Inflammatory macrophage treated with lipopolysaccharide for 4 hours (primary cell): ENCODE measurements around the gene EFHD1.
"Not testable (repeated sequence)": the region's sequence is repeated elsewhere in the genome, so short reads cannot be mapped to it uniquely, and the experiment has no call there.

Experiments
- DNase-seq: peaks from one replicate; pipeline ENCODE4 v3.0.0-alpha.2; 2020

EFHD1 gene

DNA sequence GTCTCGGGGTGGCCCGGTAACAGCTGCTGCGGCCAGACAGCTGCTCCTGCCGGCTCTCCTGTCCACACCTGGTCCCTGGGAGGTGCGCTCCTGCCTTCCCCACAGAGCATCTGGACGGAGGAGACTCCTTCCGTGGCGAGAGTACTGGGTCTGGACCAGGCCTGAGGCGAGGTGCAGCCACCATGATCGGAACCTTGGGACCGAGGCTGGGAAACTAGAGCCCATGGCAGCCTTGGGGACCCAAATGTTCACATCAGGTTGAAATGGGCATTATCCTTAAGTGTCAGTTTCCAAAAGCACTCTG is 64.4 kb downstream of the EFHD1 start:
- DNase-seq = peak; percentile 18

DNA sequence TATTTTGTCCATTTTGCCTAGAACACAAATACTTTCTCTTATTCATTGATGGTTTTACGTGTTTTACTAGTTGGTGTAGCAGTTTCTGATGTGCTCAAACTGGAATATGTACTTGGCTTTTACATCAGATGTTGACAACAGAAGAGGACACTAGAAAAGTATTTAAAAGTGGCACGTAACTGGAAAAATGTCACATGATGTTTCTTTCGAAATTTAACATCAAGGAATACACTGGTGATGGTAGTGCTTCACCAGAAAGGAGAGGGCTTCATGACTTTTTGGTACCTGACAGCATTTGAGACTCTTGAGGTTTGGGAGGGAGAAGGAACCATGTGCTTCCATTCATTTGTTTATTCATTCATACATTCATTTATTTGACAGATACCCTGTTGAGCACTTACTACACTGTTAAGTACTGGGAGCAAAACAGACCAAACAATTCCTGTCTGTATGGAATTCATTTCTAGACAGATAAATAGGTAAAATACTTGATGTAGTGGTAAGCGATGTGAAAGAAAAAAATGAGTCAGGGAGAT is 65.2 kb downstream of the EFHD1 start:
- peak; percentile 22 for DNase-seq

DNA sequence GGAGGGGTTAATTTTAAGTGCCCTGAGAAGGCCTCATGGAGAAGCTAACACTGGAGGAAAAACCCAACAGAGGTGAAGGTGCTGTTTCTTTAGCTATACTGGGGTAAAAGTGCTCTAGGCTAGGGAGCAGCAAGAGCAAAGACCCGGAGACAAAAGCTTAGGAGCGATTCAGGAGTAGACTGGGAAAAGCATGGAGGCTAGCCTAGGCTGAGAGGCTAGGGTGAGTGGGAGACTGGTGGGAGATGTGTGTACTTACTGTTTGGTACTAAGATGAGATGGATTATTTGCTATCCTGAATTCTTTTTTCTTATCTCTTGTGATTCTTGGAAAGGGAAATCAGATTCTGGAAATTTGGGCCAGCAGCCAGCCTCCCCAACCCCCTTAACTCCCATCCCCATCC is 65.7 kb downstream of the EFHD1 start:
- DNase-seq = no peak

DNA sequence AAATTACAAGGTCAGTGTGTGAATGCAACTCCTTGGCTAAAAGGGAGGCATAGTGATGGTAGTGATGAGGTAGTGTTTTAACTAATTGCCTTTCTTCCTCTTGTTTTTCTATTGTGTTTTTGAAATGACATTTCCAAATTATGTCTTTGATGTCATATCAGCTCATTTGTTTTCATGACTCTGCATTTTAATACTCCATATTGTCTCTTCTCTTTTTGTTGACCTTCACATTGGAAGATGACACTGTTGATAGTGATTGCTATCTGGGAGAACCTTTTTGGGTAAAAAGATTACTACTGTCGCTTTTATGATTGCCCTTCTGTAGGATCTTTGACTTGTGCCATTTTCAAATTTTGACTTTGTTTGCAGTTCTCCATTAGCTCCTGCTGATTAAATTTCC is 66.8 kb downstream of the EFHD1 start:
- no peak for DNase-seq

DNA sequence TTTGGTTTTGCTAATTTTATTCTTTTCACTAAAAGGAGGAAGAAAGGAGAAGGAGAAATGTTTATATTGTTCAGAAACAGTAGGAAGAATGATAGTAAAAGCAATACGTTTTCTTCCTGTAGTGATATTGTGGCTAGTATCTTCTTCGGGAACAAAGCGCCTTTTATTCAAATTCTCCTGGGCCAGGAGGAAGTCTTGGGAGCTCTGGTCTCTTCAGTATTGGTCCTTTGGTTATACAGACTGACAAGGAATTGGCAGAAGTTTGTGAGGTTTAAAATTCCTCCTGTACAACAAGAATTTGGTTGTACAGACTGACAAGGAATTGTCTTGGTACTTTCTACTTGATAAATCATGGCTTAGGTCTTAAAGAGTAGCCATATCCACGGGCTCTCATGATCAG is 73.7 kb downstream of the EFHD1 start:
- DNase-seq = no peak

DNA sequence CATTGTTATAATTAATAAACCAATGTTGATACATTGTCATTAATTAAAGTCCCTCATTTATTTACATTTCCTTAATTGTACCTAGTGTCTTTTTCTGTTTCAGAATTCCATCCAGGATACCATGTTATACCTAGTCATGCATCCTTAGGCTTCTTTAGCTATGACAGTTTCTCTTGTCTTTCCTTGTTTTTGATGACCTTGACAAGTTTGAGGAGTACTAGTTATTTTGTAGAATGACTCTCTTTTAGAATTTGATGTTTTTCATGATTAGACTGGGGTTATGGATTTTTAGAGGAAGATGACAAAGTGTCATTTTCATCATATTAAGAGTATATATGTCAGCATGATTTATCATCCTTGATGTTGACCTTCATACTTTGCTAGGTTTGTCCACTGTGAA is 80.1 kb downstream of the EFHD1 start:
- no peak for DNase-seq

DNA sequence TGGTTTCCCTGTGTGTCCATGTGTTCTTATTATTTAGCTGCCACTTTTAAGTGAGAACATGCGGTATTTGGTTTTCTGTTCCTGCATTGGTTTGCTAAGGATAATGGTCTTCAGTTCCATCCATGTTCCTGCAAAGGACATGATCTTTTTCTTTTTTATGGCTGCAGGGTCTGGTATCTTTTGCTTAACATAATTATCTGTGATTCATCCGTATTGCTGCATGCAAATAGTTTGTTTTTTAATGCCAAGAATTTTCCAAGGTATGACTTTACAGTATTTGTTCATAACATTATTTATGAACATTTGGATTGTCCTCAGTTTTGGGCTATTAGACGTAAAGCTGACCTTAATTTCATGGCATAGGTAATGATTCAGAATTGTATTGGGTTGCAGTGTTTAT is 81.6 kb downstream of the EFHD1 start:
- DNase-seq = no peak

DNA sequence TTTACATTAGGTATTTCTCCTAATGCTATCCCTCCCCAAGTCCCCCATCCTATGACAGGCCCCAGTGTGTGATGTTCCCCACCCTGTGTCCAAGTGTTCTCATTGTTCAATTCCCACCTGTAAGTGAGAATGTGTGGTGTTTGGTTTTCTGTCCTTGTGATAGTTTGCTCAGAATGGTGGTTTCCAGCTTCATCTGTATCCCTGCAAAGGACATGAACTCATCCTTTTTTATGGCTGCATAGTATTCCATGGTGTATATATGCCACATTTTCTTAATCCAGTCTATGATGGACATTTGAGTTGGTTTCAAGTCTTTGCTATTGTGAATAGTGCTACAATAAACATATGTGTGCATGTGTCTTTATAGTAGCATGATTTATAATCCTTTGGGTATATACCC is 86.7 kb downstream of the EFHD1 start:
- DNase-seq = not testable (repeated sequence)

DNA sequence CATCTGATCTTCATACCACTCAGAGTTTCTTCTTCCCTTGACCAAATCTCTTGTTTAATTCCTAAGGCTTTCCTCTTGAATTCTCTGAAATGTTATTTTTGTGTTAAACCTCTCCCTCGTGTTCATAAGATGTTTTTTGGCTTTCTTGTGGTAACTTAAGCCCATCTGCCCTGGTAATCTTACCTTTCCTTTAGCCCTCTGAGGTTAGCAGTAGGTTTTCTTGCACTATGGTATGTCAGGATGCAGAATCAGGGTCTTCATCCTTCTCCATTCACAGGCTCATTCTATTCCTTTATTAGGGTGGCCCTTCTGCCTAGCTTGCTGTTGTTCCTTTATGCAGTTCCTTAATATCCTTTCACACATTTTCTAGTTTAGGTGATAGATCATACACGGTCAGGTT is 87.9 kb downstream of the EFHD1 start:
- no peak for DNase-seq

DNA sequence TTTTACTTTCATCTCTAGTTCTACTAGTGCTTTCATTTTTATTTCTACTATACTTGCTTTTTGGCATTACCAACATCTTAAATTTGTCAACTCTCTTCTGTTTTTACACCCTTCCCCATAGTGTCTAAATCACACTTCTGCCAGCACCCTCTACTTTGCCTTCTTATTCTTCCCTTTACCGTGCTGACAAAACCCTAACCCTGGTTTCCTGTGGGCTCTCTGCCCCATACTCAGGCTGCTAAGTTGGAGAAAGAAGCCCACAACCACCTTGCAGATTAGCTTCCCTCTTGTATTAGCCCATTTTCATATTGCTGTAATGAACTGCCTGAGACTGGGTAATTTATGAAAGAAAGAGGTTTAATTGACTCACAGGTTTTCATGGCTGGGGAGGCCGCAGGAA is 88.5 kb downstream of the EFHD1 start:
- peak; percentile 6 for DNase-seq

DNA sequence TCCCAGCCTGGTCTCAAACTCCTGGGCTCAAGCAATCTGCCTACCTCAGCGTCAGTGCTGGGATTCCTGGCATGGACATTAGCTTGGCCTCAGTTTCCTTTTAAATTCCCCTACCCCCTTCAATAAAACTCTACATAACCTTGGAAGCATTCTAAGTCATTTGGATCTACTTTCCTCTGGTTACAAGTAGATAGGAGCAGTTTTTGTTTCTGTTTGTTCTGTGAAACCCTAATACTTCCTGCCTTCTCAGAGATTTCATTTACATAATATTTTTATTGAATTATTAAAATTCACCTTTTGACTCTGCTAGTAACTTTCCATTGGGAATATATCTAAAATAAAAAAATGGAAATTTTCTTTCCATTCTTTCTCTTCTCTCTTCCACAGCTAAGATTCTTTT is 89.6 kb downstream of the EFHD1 start:
- no peak for DNase-seq

DNA sequence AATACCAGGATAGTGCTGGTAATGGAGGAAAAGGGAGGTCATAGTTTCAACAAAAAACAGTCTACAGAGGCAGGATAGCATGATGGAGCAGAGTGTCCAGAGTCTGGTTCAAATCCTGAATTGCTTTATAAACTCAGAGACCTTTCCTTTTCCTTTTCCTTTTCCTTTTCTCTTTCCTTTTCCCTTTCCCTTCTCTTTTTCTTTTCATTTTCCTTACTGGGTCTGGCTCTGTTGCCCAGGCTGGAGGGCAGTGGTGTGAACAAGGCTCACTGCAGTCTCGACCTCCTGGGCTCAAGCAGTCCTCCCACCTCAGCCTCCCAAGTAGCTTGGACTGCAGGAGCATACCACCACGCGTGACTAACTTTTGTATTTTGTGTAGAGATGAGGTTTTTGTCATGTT is 95.4 kb downstream of the EFHD1 start:
- DNase-seq = no peak

DNA sequence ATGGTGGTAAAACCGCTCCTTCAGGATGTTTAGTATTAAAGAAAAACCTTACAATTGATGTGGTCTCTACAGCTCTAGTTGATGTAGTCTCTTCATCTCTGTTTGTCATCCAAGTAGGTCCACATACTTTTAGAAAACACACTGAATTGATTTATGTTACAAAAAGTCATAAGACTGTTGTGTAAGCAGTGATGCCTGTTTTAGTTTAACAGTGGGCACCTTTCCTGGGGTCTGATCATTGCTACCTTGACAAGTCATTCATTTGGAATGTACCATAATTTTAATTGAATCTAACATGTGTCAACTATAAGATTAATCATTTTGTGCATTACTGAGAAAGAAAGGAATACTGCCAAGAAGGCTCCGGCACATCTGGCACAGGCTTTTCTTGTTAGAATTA is 98.1 kb downstream of the EFHD1 start:
- no peak for DNase-seq
